Esophagus squamous epithelium (tissue), 5 donors: ENCODE results near the gene TRABD2B. TPM values are rescaled to one million over a fixed set of nuclear protein-coding genes. Genes with fewer than 3 reads are reported as not detected.

Experiments used
- DNase-seq: peaks from one replicate; lab custom pipeline; 2025; lab: John Stamatoyannopoulos, UW
- H3K27ac ChIP-seq, 4 donors: fragments of 200-600 bp; sonication (generic); one replicate each; pipeline ENCODE4 v1.5.1; 2016 to 2019; ENCODE audit warnings: mild to moderate bottlenecking in 1 of 4
- H3K27me3 ChIP-seq, 4 donors: fragments of 200-600 bp; sonication (generic); 1 replicate in 3 of 4; 2 replicates in 1 of 4; pipeline versions ENCODE4 v1.5.1 to v1.6.0; 2017 to 2021; ENCODE audit warnings: antibody characterized with exemption in 1 of 4
- H3K36me3 ChIP-seq, 3 donors: fragments of 200-600 bp; sonication (generic); one replicate each; pipeline ENCODE4 v1.5.1; 2016 to 2019
- H3K4me1 ChIP-seq, 3 donors: fragments of 200-600 bp; sonication (generic); one replicate each; pipeline ENCODE4 v1.5.1; 2017 to 2019
- H3K4me3 ChIP-seq, 4 donors: fragments of 200-600 bp; sonication (generic); 1 replicate in 3 of 4; 2 replicates in 1 of 4; pipeline ENCODE4 v1.5.1; 2016 to 2019; ENCODE audit warnings: mild to moderate bottlenecking in 2 of 4, moderate library complexity in 1 of 4
- H3K9me3 ChIP-seq, 3 donors: fragments of 200-600 bp; sonication (generic); one replicate each; pipeline ENCODE4 v1.5.1; 2016 to 2019
- POLR2A ChIP-seq, 4 donors: fragments of 450-650 bp; IDR thresholded peaks; one replicate each; pipeline ENCODE4 v1.6.1; 2017; ENCODE audit warnings: antibody characterized with exemption in 4 of 4, mild to moderate bottlenecking in 4 of 4, moderate library complexity in 3 of 4
- WGBS, 2 donors: methylation state at CpG; one replicate each; pipeline ENCODE4 v1.1.5; 2018; 5-methylcytosine and 5-hydroxymethylcytosine counted together
- intact Hi-C: fragments of 100-400 bp; cut with DNase I; formaldehyde crosslinking; loops from one replicate; pipeline ENCODE4 v1.15.0; 2022
- total RNA-seq, 4 donors: library from RNA; depleted of rRNA; stranded (reverse); fragments of >200 nt; gene quantifications; one replicate each; pipeline ENCODE4 v1.1.0, GENCODE V29; 2016
- TF ChIP-seq, protein P1 (sequence below), 6 experiments: fragments of 450-650 bp in 4 of 6; fragments of 200-600 bp in 2 of 6; sonication (generic) in 2 of 6; IDR thresholded peaks; one replicate each; pipeline ENCODE4 v1.5.1; 2016 to 2019; ENCODE audit warnings: antibody characterized with exemption in 6 of 6, mild to moderate bottlenecking in 4 of 6, moderate library complexity in 4 of 6
- donor health status: DM: yes; HTN: yes; CAD: no.

Gene TRABD2B
- total RNA-seq, 4 donors from 2014 or later = 0.26 to 1.7 (median 0.50) TPM

- intact Hi-C loops = no loop called here
Measured at GRCh38 chr1:47805018-47805417, 192.2 kb downstream of the TRABD2B start.

DNA sequence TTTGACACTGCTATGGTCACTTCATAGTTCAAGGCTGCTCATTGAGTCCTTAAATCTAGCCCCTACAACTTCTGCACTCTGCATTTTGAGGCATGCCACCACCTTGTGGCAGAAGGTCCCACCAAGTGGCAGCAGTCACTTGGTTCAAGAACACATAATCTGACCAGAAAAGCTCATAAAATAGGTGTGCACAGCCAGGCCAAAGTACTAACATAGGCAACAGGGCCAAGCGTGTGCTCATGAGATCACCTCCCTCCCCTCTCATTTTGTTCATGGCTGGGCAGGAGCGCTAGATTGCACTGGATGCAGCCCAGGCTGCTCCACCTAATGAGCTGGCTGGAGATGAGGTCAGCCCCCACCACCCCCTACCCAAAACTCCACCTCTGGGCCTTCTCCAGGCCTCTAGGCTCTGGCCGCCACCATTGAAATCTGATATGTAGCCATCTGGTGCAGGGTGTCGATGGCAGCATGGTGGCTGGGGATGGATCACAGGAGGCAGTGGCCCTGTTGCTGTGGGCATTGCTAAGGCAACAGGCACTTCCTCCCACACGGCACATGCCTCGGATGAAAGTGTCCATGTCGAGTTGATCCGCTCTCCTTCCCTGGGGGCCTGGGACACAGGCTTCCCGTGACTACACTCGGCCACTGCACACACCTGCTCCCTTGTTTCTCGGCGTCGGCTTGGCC lies 193.2 kb downstream of the TRABD2B start:
- Histone ChIP-seq H3K4me1 (peaks cover 0 to 15% (median 0%) of the 10 kb centered on the region in 3 donors), H3K9me3 (no peaks in the 10 kb centered on the region), H3K27ac (no peak overlapping the region), H3K27me3 (no peaks in the 10 kb centered on the region), H3K36me3 (no peaks in the 10 kb centered on the region), H3K4me3 (no peak overlapping the region)
- no peak for DNase-seq
- intact Hi-C loops = no loop called here
- no peak for TF ChIP-seq POLR2A (IDR thresholded peaks at IDR 0.05)
- TF ChIP-seq, protein P1, sequence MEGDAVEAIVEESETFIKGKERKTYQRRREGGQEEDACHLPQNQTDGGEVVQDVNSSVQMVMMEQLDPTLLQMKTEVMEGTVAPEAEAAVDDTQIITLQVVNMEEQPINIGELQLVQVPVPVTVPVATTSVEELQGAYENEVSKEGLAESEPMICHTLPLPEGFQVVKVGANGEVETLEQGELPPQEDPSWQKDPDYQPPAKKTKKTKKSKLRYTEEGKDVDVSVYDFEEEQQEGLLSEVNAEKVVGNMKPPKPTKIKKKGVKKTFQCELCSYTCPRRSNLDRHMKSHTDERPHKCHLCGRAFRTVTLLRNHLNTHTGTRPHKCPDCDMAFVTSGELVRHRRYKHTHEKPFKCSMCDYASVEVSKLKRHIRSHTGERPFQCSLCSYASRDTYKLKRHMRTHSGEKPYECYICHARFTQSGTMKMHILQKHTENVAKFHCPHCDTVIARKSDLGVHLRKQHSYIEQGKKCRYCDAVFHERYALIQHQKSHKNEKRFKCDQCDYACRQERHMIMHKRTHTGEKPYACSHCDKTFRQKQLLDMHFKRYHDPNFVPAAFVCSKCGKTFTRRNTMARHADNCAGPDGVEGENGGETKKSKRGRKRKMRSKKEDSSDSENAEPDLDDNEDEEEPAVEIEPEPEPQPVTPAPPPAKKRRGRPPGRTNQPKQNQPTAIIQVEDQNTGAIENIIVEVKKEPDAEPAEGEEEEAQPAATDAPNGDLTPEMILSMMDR (IDR thresholded peaks at IDR 0.05) = no peak
- 100% methylated on average over 1 of the region's 13 CpGs; no CpG with 5 or more reads in 1 of the 2 donors for WGBS, 2 donors

More at GRCh38 chr1:47805018-47805417, 192.2 kb downstream of the TRABD2B start:
- Histone ChIP-seq H3K27me3 (no peaks in the 10 kb centered on the region), H3K9me3 (no peaks in the 10 kb centered on the region), H3K4me1 (peaks cover 0 to 26% (median 4%) of the 10 kb centered on the region in 3 donors), H3K4me3 (no peak overlapping the region), H3K36me3 (no peaks in the 10 kb centered on the region), H3K27ac (no peak overlapping the region)
- TF ChIP-seq, protein P1 (IDR thresholded peaks at IDR 0.05) = no peak
- no peak for TF ChIP-seq POLR2A (IDR thresholded peaks at IDR 0.05)
- no peak for DNase-seq

GRCh38 chr1:47797575-47797974 lies 199.6 kb downstream of the TRABD2B start:
- no peak for DNase-seq
- no peak overlapping the region for H3K27ac ChIP-seq
- intact Hi-C loops = no loop called here

GRCh38 chr1:47796626-47797025 lies 200.6 kb downstream of the TRABD2B start:
- no peak for DNase-seq
- Histone ChIP-seq H3K36me3 (no peaks in the 10 kb centered on the region), H3K27ac (peak overlapping the region in 2 of 4 donors; percentile 1 to 25), H3K4me3 (no peak overlapping the region), H3K9me3 (no peaks in the 10 kb centered on the region), H3K4me1 (peaks cover 0 to 18% (median 15%) of the 10 kb centered on the region in 3 donors), H3K27me3 (no peaks in the 10 kb centered on the region)
- TF ChIP-seq, protein P1 (IDR thresholded peaks at IDR 0.05) = no peak
- no peak for TF ChIP-seq POLR2A (IDR thresholded peaks at IDR 0.05)
- intact Hi-C loops = no loop called here
- 57 to 61% methylated on average over 4 to 6 of the region's 6 CpGs for WGBS, 2 donors

More at GRCh38 chr1:47797575-47797974, 199.6 kb downstream of the TRABD2B start:
- no peak overlapping the region for H3K4me3 ChIP-seq
- no peaks in the 10 kb centered on the region for H3K9me3 ChIP-seq
- TF ChIP-seq, protein P1 (IDR thresholded peaks at IDR 0.05) = no peak
- TF ChIP-seq POLR2A (IDR thresholded peaks at IDR 0.05) = no peak
- 17 to 60% methylated on average over 1 to 2 of the region's 2 CpGs for WGBS, 2 donors
- no peaks in the 10 kb centered on the region for H3K27me3 ChIP-seq
- H3K36me3 ChIP-seq = no peaks in the 10 kb centered on the region
- H3K4me1 ChIP-seq = peaks cover 0 to 18% (median 15%) of the 10 kb centered on the region in 3 donors

- intact Hi-C loops = no loop called here
- no peak for DNase-seq
- TF ChIP-seq, protein P1 (IDR thresholded peaks at IDR 0.05) = no peak
- no peak for TF ChIP-seq POLR2A (IDR thresholded peaks at IDR 0.05)
- Histone ChIP-seq H3K27me3 (no peaks in the 10 kb centered on the region), H3K36me3 (no peaks in the 10 kb centered on the region), H3K4me1 (peaks cover 0 to 18% (median 15%) of the 10 kb centered on the region in 3 donors), H3K9me3 (no peaks in the 10 kb centered on the region), H3K27ac (no peak overlapping the region), H3K4me3 (no peak overlapping the region)
- WGBS, 2 donors = 100% methylated on average over 2 of the region's 2 CpGs; no CpG with 5 or more reads in 1 of the 2 donors
Measured at GRCh38 chr1:47795102-47795501, 202.1 kb downstream of the TRABD2B start.
